NB4 (cell line): ENCODE data around the gene PIERCE2.

Experiments
- DNase-seq: peaks from one replicate; pipeline ENCODE4 v3.0.0; 2010; ENCODE audit warnings: low read depth
- H3K4me3 ChIP-seq: one replicate; pipeline ENCODE4 v1.5.1; 2011; ENCODE audit warnings: mild to moderate bottlenecking, low read depth, low read length, moderate library complexity
- CTCF ChIP-seq: IDR thresholded peaks from one replicate; pipeline ENCODE4 v1.5.1; 2012; ENCODE audit warnings: low read depth, low read length
- MYC ChIP-seq: IDR thresholded peaks from 2 replicates; pipeline ENCODE4 v1.6.1; 2011; ENCODE audit warnings: low read depth, low read length
- POLR2A ChIP-seq: IDR thresholded peaks from 2 replicates; pipeline ENCODE4 v1.6.1; 2011; ENCODE audit warnings: mild to moderate bottlenecking; ENCODE audit not compliant: insufficient read length; ENCODE audit errors: extremely low read depth
- TF ChIP-seq, protein P1 (sequence below): IDR thresholded peaks from 2 replicates; pipeline ENCODE4 v1.6.1; 2011; ENCODE audit warnings: low read depth, low read length

Gene PIERCE2

DNA sequence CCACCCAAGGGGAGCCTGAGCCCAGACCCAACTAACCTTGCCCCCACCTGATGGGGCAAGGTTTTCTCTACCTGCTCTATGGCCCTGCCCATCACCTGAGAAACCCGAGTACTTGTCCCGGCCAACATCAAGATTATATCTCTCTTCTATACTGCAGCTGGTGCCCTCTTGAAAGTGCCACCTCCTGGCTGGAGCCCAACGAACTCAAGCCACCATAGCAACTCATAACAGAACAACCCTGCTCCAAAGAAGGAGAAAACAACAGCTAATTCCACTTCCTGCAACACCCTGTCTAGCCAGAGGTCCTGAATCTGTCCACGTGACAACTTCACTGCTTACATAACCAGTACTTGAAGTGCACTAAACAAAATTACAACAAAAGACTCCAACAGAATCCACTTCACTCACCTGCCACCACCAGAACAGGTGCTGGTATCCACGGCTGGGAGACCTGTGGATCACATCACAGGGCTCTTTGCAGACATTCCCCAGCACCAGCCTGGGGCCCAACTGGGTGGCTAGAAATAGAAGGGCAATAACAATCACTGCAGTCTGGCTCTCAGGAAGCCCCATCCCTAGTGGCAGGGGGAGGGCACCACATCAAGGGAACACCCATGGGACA, 49.2 kb downstream of the PIERCE2 start:
- DNase-seq, result no peak
- TF ChIP-seq CTCF (no peak), MYC (no peak), POLR2A (no peak)
- TF ChIP-seq, protein P1, sequence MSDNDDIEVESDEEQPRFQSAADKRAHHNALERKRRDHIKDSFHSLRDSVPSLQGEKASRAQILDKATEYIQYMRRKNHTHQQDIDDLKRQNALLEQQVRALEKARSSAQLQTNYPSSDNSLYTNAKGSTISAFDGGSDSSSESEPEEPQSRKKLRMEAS, result no peak
- H3K4me3 ChIP-seq, result no peak overlapping the region

DNA sequence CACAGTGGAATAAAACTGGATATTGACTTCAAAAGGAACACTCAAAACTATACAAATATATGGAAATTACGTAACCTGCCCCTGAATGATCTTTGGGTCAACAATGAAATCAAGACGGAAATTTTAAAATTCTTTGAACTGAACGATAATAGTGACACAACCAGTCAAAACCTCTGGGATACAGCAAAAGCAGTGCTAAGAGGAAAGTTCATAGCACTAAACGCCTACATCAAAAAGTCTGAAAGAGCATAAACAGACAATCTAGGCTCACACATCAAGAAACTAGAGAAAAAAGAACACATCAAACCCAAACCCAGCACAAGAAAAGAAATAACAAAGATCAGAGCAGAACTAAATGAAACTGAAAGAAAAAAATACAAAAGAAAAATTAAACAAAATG, 53.2 kb downstream of the PIERCE2 start:
- TF ChIP-seq, protein P1, result no peak
- no peak for TF ChIP-seq POLR2A
- H3K4me3 ChIP-seq, result no peak overlapping the region
- no peak for DNase-seq

- TF ChIP-seq POLR2A, result no peak
- no peak for DNase-seq
- H3K4me3 ChIP-seq, result no peak overlapping the region
These were observed 60.0 kb downstream of the PIERCE2 start for GRCh38 chr15:55468321-55468720.
